ENCODE data around the gene STK17A.
"Not testable (repeated sequence)": the region's sequence is repeated elsewhere in the genome, so short reads cannot be mapped to it uniquely, and the experiment has no call there.

STK17A gene

DNA sequence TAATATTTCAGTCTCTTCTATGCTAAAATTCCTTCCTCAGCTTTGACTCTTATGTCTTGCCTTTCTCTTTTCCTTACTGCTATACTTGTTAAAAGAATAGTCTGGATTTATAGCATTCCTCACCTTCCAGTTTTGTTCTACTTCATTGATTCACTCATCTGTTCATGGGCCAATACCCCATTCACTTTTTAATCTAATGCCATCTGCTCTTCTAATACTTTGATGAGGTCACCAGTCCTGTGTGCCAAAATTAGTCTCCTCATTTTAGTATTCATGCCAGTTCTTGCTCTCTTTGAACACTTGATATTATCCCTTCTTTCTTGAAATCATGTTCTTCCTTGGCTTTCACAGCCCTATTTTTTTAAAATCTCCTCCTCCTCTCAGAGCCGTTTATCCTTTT is 19.3 kb downstream of the STK17A start:
- DNase-seq, result no peak

DNA sequence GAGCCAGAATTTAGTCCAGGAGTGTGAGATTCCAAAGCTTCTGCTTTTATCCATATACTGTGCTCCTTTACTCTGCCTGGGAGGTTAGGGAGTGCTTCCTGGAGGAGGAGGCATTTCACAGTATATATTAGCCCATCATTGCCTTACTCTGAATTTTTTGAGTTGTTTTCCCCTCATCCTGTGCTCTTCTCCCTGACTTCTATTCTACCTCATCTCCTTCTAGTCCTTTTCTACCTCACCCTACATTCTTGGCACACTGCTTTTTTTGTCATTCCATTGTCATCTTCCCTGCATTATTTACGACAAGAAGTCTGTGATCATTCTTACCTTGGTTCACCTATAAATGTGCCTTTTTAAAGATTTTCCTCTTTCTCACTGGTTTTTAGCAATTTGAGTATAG is 21.3 kb downstream of the STK17A start:
- DNase-seq, result no peak

DNA sequence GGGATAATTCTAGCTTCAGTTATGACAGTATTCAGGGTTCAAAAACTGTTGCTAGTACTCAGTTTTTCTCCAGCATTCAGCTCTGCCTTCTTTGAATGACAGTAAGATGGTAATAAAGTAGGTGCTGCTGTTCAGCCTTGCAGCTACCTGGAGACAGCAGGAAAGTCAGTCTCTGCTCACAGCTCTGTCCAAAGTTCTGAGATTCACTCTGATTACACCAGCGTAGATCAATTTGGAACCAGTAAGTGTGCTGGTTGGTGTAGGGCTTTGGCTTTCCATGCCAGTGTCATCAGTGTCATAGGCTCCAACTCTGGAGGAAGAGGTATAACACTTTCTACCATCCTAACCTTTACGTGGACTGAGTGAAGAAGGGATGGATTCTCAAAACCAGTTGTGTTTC is 26.2 kb downstream of the STK17A start:
- no peak for DNase-seq

DNA sequence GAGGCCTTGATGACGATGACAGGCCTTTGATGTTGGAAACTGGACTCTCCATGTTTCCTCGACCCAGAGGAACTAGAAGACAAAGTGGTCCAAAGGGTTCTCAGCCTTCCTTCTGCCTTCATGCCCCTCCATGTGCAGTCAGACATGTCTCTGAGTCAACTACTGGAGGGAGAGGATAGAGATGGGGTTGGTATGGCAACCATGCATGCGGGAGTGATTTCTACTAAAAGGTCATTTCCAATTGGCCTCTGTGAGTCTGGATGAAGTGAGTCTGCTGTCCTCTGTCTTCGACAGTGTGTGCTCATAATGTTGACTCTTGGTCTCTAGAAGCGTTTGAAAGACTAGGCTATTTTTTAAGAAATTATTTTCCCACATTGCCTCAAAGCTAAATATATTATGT is 29.2 kb downstream of the STK17A start:
- DNase-seq, result no peak

DNA sequence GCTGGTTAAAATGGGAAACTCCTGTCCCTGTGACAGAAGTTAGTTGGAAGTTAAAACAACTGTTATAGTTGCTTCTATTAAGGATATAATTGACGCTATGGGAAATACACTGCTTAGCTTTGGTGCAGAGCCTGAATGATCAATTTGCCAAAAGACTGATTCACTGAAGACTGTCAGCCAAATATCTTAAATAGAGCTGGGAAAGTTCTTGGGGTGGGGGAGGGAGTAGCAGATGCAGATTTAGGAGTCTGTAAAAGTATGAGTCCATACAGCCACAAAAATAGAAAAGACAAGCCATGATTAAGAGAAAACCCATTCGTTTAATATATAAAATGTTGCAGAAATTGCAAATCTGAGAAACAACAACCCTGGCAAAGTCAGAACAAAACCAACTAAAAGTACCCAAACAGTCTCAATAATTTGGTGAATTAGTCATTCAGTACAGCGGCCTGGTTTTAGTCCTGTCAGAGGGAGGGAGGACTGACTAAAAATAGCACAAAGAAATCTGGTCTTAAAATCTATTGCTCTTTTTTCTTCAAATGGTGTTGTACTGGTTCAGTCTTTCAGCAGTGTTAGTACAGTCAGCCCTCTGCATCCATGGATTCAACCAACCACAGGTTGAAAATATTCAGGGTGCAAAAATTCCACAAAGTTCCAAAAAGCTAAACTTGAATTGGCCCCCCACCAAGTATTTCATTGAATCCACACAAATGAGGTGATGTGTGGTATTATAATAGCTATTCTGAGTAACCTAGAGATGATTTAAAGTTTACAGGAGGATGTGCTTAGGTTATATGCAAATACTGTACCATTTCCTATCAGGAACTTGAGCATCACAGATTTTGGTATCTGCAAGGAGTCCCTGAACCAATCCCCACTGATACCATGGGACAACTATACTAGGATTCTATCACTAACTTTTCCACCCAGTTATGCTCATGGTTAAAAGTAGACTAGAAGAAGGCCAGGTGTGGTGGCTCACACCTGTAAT is 30.0 kb downstream of the STK17A start:
- no peak for DNase-seq

DNA sequence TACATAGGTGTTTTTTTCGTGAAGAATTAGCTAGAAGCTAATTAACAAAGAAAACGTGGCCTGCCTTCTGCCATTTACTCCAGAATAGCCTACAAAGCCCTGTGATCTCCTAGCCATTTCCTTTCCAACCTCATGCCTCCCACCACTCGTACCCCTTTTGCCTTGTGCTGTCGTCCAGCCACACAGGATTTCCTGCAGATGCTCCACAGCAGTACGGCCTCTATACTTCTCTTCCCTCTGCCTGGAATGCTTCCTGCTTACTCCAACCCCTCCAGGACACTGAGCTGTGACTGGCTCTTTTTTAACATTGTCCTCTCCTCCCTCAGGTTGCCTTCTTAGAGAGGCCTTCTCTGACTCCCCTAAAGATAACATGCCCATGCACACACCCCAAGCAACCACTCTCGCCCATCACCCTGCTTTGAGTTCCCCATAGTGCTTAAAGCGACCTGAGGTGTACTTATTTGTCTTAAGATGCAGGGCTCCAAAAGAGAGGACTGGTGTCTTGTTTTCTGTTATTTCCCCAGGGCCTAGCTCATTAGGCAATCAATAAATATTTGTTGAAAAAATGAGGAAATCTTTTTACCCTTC is 32.7 kb downstream of the STK17A start:
- DNase-seq, result no peak

DNA sequence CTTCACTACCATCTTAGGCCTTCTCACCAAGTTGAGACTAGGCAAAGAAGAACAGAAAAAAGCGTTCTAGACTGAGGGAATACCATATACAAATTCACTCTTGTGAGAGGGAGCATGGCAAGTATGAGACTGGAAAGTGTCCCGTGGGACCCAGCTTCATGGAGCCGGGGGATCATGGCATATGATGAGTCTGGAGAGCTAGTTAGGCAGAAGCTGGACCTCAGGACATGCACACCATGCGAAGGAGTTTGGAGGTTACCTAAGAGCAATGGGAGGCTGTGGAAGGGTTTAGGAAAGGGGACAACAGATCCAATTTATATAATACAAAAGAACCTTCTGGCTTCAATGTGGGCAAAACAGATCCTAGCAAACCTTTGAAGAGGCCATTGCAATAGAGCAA is 34.1 kb downstream of the STK17A start:
- no peak for DNase-seq

DNA sequence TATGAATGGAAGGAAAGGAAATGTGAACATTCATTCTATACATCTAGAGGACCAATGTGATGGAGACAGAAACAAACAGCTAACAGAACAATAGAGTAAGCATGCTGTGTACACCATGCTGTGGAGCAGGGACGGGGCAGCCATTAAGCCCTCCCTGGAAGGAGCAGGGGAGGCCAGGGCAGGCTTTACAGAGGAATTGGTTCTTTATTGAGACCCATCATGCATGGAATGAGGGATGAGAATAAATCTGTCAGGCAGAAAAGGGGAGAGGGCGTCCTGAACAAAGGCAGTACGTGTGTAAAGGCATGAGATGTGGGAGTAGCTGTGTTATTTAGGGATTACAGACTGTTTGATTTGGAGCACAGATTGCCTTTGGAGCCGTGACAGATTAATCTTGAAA is 35.2 kb downstream of the STK17A start:
- DNase-seq, result no peak

DNA sequence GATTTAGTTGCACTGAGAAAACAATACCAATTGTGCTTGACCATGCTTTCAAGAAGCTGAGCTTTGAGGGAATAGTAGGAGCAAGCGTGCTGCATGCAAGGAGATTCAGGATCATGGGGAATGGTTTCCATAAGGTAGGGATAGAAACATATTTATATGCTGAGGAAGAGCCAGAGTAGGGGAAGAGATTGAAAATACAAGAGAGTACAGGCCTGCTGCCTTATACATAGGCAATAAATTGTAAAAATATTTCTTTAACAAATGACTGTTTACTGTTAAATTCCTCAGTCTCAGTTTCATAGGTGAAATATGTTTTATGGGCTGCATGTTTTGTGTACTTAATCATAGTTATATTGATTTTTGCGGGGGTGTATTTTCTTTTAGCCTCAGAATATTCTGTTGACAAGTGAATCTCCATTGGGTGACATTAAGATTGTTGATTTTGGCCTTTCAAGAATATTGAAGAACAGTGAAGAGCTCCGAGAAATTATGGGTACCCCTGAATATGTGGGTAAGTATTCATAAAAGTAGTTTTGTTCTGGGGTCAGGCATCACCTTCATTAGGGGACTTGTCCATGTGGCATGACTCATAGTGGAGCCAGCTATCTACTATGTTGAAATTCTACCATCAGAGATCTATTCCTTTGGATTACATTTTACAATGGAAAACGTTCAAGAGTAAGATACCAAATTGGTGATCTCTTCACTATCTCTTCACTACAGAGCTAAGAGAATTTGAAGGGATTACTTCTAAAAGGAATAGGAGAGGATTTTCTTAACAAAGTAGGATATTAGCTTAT is 36.5 kb downstream of the STK17A start:
- no peak for DNase-seq

DNA sequence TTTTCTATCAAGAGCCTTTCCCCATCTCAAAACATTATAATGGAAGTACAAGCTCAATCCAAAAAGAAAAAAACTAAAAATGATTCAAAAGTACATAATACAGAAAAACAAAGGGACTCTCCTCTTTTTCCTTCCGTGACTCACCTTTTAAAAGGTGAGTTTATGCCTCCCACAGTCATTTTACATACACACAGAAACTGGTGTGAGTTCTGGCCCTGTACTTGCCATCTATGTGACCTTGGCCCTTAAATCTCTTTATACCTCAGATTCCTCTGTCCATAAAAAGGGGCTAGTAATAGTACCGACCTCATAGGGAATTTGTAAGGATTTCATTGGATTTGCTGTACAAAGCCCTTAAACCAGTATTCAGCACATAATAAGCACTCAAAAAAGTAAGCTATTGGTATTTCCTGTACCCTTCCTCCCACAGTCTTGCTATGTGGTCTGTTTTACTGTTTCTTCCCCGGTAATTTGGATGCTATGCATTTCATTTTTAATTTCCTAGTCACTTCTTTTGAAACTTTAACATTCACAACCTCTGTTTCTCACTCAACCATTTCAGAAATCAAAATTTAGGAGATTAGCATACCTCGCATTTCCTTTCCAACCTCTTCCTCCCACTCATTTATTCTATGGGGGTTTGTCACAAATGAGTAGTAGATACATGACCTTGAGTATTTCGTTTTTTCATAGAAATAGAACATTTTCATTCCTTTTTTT is 39.0 kb downstream of the STK17A start:
- DNase-seq, result no peak

DNA sequence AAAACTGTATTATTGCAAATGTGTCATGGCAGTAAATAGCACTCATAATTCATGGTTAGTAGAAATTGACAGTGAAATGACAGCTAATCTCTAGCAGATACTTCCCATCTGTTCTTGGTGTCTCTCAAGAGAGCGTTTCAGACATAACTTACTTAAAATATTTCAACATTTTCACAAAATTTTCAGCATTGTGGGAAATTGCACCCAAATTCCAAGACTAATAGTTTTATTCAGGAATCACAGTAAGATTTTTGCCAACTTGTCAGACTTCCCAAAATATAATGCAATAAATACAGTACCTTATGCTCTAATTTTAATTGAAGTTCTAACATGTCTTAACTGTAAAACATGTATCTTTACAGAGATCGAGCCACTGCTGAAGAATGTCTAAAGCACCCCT is 41.2 kb downstream of the STK17A start:
- DNase-seq, result no peak

DNA sequence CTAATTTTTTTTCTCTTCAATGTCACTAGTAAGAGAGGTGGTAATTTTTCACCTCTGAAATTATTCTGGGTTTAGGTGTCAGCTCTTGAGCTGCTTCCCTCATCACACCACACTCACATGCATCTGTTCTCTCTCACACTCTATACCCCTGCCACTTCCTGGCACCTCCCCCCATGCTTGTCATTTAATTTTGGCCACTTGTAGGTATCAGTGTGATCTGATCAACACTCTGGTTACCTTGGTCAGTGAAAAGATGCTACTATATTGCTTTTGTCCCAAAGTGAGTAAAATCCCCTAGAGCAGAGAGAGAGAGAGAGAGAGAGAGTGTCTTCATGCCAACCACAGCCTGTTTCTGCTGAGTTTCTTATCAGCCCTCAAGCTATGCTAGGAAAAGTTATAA is 42.5 kb downstream of the STK17A start:
- no peak for DNase-seq

DNA sequence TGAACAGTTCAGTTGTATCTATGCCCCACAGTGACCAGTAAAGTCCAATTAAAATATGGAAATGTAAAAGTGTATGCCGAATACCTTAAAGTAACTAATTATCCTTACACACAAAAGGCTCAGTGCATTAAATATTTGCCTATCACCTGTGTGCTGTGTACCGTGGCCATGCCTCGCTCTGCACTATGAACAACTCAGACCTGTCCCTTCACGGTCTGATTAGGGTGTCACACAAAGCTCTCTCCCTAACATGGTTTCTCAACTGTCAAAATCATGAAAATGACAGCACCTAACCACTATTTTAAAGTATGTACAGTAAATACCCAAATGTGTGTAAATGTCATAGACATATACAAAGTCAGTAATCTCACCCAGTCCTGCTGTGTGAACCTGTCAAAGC is 43.1 kb downstream of the STK17A start:
- DNase-seq, result no peak

DNA sequence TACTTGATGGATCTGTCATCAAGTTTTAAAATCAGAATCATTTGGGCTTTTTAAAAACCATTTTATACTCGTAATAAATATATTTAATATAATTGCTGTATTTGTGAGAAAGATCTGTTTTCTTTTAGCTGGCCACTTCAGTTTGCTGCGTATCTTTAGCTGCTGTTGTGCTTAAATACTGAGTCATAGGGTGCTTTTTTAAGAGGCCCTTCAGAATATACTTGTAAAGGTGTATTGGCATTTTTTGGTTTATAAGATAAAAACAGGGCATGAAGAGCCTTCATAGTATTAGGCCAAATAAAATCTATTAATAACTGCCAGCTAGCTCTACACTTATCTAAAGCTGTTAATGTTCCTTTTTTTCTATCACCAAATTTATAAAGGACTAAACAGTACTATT is 43.8 kb downstream of the STK17A start:
- no peak for DNase-seq

DNA sequence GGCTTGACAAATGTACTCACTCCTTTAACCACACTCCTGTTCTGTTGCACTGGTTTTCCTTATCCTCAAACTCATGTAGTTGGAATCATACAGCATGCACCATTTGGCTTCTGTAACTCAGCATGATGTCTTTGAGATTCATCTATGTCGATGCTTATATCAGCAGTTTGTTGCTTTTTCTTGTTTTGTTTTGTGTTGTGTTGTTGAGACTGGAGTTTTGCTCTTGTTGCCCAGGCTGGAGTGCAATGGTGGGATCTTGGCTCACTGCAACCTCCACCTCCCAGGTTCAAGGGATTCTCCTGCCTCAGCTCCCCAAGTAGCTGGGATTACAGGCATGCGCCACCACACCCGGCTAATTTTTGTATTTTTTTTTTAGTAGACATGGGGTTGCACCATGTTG is 44.9 kb downstream of the STK17A start:
- DNase-seq, result not testable (repeated sequence)

DNA sequence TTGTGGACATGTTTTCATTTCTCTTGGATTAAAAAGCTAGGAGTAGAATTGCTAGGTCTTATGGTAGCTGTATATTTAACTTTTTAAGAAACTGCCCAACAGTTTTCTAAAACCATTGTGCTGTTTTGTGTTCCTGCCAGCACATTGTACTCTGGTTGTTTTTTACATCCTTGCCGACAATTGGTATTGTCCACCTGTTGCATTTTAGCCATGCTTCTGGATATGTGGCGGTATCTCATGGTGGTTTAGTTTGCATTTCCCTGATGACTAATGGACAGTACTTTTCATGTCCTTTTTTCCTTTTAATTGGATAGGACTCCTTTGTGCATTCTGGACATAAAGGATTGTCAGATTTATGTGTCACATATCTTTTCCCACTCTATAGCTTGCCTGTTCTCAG is 45.5 kb downstream of the STK17A start:
- no peak for DNase-seq

DNA sequence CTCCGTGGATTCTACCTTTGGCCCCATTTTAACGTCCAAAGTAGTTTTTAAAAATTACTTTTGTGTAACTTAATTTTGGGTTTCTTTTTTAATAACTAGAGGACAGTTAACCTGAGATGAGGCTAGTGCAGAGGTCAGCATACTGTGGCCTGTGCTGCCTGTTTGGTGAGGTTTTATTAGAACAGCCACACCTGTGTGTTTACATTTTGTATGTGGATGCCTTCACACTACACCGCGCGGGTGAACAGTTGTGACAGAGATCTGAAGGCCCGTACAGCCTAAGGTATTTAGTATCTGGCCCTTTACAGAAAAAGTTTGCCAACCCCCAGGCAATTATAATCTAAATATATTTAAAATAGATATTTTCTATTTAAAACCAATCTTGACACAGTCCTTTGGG is 46.9 kb downstream of the STK17A start:
- DNase-seq, result no peak

DNA sequence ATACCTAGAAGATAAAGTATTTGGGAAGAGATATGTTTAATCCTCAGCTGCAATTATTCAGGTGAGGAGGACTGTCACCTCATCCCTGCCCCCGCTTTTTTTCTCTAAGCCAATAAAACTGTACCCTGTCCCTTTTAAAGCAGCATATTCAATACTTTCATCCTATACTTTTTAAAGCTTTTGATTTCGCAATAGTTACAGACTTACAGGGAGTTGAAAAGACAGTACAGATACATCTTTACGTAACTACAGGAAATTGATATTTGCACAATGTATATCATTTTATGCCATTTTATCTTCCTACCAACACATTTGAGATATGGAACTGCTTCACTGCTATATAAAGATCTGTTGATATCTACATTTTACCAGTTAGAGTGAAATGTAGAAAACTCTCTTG is 47.6 kb downstream of the STK17A start:
- peak; percentile 47 to 48 for DNase-seq

DNA sequence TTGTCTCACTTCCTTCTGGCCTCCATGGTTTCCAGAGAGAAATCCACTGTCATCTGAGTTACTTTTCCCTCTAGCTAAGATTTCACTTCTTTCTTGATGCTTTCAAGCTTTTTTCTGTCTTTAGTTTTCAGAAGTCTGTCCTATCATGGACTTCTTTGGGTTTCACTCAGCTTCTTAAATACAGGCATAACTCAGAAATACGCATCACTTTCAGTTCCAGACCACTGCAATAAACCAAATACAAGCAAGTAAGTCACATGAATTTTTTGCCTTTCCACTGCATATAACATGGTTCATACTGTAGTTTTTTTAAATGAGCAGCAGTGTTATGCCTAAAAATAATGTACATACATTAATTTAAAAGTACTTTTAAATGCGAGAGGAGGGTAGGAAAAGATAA is 48.7 kb downstream of the STK17A start:
- no peak for DNase-seq

DNA sequence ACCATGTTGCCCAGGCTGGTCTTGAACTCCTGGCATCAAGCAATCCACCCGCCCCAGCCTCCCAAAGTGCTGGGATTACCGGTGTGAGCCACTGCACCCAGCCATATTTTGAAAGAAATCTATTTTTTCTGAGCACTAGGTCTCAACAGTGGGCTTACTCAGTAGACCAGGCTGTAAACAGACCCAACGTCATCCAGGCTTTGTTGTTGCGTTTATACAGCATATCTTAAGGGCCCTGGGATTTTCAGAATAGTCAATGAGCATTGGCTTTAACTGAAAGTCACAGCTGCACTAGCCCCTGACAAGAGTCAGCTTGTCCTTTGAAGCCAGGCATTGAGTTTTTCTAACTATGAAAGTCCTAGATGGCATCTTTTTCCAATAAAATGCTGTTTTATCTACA is 49.8 kb downstream of the STK17A start:
- no peak for DNase-seq

DNA sequence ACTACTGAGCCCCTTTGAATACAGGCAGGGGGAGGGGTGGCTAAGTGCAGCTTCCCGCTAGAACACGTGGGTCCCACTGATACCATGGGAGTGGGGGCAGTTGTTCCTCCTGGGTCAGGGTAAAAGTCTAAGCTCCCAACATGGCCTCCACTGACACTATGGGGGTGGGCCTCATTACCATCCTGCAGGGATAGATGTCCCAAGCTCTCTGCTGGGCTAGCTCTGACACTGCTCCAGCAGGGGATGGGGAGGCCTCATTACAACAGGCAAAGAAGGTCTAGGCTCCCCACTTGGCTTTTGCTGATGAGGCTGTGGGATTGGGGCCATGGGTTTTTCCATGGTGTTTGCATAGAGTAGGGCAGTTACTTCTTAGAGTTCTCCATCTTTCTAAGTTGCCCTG is 51.5 kb downstream of the STK17A start:
- DNase-seq, result no peak

DNA sequence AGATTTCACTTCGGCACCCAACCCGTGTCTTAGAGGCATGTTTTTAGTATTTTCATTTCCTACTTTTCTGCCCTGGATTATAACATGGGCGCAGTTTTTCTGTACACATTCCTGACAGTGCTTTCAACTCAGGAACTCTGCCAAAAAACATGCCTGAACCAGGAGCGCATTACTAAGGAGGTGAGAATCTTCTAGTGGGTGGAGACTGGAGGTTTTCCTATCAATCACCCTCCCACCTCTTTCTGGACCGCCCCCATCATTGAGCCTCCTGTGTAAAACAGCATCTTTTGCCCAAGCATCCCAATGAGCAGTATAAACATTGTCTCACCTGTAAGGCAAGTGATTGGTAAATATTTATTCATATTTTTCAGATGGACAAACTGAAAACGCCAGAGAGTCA is 53.2 kb downstream of the STK17A start:
- DNase-seq, result no peak
